ENCODE data around the gene DST.

DST gene

GRCh38 chr6:56642366-56643261 is at the start of gene DST:
Gene DST, minus strand, starts transcription at chr6:56642889.
- no peak for DNase-seq

GRCh38 chr6:56691814-56692213 is 49.1 kb upstream of the DST start:
- DNase-seq: no peak

GRCh38 chr6:56691286-56691595 is 48.6 kb upstream of the DST start:
- no peak for DNase-seq

- DNase-seq: no peak
Observed at GRCh38 chr6:56690519-56691285, 48.0 kb upstream of the DST start.

GRCh38 chr6:56689663-56690062 is 47.0 kb upstream of the DST start:
- no peak for DNase-seq

GRCh38 chr6:56689114-56689513 is 46.4 kb upstream of the DST start:
- DNase-seq: no peak

GRCh38 chr6:56688521-56688920 is 45.8 kb upstream of the DST start:
- DNase-seq: no peak

- DNase-seq: no peak
Observed at GRCh38 chr6:56687551-56687950, 44.9 kb upstream of the DST start.

- DNase-seq: no peak
Observed at GRCh38 chr6:56686429-56686828, 43.7 kb upstream of the DST start.

GRCh38 chr6:56685994-56686393 is 43.3 kb upstream of the DST start:
- DNase-seq: no peak

GRCh38 chr6:56685102-56685733 is 42.5 kb upstream of the DST start:
- DNase-seq: no peak

- DNase-seq: no peak
Observed at GRCh38 chr6:56684342-56685101, 41.8 kb upstream of the DST start.

- DNase-seq: no peak
Observed at GRCh38 chr6:56683882-56684281, 41.2 kb upstream of the DST start.

- no peak for DNase-seq
Observed at GRCh38 chr6:56682635-56683034, 39.9 kb upstream of the DST start.

GRCh38 chr6:56677559-56677958 is 34.9 kb upstream of the DST start:
- no peak for DNase-seq

- DNase-seq: no peak
Observed at GRCh38 chr6:56671651-56672461, 29.2 kb upstream of the DST start.

GRCh38 chr6:56671160-56671559 is 28.5 kb upstream of the DST start:
- no peak for DNase-seq

GRCh38 chr6:56669041-56669440 is 26.4 kb upstream of the DST start:
- DNase-seq: no peak

- no peak for DNase-seq
Observed at GRCh38 chr6:56668158-56668557, 25.5 kb upstream of the DST start.

- no peak for DNase-seq
Observed at GRCh38 chr6:56667336-56667735, 24.6 kb upstream of the DST start.

GRCh38 chr6:56664029-56664428 is 21.3 kb upstream of the DST start:
- no peak for DNase-seq

GRCh38 chr6:56663344-56663743 is 20.7 kb upstream of the DST start:
- DNase-seq: no peak

Measured in activated CD4-positive, alpha-beta T cell treated with anti-CD3 and anti-CD28 coated beads for 1 hour (primary cell).